NCI-H1436 (cell line): ENCODE results near the gene NPIPA8.
"Not testable (repeated sequence)": the region's sequence is repeated elsewhere in the genome, so short reads cannot be mapped to it uniquely, and the experiment has no call there.

Experiments
- DNase-seq: peaks from one replicate; lab custom pipeline; 2025; lab: John Stamatoyannopoulos, UW

Gene NPIPA8

DNA sequence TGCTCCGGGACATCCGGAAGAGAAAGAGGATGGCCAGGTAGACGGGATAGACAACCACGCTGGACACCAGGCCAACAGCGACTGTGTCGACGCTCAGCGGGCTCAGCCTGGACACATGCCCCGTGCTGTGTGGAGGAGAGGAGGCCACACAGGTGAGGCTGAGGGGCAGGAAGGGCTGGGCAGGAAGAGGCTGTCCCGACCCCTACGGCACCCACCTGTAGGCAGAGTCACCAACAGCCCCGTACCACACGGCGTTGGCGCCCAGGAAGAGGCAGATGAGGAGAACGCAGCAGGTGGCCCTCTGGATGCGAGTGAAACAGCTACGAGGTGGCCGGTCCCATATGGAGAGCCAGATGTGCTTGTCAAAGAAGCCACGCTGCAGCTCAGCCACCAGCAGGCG is at the start of gene NPIPA8:
Gene NPIPA8, minus strand, starts transcription at position 101 of the 400 bp plus-strand sequence. CDS start 4,074 bp downstream, outside the sequence.
- not testable (repeated sequence) for DNase-seq

DNA sequence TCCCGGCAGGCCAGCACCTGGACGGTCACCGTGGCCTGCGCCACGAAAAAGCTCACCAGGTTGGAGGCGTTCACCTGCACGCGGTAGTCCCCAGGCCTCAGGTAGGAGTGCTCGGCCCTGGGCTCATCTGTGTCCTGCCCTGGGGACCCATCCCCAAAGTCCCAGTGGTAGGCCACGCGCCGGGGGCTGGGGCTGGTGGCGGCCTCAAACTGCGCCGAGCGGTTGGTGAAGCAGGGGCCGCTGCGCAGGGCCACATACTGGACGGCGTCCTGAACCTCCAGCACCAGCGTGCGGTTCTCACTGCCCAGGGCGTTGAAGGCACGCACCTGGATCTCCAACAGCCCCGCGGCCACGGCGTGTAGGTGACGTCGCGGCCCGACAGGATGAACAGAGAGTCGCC is 48.7 kb upstream of the NPIPA8 start:
- not testable (repeated sequence) for DNase-seq

DNA sequence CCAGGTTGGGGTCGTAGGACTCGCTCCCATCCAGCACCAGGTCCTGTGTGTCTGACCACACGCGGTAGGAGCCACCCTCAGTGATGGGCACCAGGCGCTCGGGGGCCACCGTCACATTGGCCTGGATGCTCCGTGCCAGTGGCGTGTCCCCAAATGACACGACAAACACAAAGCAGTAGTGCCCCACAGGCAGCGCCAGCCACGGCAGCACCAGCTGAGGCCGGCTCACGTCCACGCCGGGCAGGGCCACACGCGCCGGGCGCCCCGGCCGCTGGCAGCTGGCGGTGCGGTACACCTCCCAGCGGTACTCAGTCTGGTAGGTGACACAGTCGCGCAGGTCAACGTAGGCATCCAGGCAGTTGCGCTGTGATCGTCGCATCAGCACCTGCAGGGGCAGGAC is 48.3 kb upstream of the NPIPA8 start:
- not testable (repeated sequence) for DNase-seq

DNA sequence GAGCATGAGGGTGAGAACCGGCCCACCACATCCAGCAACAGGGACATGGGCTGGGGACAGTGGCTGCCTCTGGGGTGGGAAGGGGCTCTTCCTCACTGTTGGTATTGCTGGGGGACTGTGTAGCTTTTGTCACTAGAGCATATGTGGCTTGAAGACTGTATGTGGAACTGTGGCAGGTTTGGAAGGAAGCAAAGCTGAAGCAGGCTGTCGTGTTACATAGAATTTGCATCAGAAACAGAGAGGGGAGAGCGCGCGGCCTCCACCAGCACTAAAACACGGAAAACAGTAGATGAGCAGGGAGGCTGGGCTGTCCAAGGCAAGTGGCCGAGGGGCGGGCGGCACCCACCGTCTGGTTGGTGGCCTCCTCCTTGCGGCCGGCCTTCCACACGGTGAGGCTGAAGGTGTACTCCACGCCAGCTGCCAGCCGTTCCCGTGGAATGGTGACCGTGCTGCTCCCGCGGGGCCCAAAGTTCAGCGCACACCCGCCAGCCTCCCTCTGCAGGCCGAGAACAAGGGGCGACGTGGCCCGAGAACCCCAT is 47.6 kb upstream of the NPIPA8 start:
- DNase-seq, result not testable (repeated sequence)

DNA sequence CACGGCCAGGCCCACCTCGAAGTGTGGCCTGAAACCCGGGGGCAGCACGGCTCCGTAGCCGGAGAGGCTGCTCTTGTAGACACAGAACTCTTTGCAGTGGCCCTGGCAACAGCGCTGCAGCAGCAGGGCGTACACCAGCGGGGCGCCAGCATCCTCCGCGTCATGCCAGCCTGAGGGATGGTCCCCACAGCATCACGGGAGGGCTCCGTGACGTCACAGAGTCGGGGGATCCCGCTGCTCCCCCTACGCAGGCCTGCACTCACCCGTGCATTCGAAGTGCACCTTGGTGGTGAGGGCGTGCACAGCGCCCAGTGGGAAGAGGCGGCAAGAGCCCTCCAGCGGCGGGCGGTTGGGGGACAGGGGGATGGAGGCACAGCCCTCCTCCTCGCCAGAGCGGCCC is 46.2 kb upstream of the NPIPA8 start:
- DNase-seq, result not testable (repeated sequence)

DNA sequence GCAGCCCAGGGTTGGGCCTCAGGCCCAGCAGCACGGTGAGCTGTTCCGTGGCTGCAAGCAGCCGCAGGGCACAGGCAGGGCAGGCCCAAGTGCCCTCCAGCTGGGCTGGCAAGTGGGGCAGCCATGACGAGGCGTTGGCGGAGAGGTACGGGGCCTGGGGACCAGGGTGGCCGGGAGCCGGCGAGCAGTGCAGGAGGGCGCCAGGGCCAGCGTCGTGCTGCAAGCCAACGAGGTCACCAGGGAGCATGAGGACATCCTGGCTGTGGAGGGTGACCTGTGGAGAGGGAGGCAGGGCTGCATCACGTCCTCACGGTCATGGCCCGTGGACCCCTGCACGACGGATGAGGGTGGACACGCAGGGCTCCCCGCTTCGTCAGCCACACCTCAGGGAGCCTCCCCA is 11.2 kb upstream of the NPIPA8 start:
- not testable (repeated sequence) for DNase-seq

DNA sequence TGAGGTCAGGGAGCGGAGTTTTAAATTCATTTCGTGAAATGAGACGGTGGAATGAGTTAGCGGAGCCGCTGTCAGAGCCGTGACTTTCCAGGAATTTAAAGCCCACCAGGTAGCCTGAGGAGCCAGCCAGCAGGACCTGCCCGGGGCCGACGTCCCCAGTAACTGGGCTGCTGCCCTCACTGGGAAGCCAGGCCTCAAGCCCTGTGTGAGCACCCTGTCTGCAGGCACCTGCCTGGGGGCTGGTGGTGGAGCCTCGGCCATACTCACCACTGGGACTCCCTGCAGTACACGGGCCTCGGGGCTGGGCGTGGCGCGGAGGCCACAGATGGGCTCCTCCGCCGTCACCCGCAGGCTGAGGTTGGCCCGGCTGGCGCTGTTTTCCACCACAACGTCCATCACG is 10.5 kb upstream of the NPIPA8 start:
- not testable (repeated sequence) for DNase-seq

DNA sequence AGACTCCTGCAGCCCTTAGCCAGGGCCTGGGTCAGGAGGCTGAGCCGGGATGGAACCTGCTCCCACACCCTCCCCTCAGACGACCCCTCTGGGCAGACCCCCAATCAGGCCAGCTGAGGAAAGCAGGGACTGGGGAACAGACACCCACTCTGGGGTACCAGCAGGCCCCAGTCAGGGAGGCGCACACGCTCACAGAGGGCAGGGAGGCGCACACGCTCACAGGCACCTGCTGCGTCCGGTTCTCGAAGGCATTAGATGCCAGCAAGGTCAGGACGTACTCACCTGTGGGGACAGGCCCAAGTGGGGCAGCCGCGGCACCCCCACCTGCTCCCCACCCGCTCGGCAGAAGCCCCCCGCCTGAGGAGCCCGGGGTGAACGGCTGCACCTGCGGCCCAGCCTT is 8.1 kb upstream of the NPIPA8 start:
- DNase-seq, result not testable (repeated sequence)

DNA sequence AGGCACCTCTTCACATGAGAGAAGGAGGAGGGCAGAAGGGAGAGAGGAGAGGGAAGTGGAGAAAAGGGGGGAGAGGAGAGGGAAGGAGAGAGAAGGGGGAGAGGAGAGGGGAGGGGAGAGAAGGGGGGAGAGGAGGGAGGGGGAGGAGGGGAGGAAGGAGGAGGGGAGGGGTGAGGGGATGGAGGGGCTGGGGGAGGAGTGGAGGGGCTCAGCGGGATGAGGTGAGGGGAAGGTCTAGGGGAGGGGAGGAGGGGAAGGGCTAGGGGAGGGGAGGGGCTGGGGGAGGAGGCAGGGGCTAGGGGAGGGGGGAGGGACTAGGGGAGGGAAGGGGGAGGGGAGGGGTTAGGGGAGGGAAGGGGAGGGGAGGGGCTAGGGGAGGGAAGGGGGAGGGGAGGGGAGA is 5.5 kb upstream of the NPIPA8 start:
- DNase-seq, result not testable (repeated sequence)

DNA sequence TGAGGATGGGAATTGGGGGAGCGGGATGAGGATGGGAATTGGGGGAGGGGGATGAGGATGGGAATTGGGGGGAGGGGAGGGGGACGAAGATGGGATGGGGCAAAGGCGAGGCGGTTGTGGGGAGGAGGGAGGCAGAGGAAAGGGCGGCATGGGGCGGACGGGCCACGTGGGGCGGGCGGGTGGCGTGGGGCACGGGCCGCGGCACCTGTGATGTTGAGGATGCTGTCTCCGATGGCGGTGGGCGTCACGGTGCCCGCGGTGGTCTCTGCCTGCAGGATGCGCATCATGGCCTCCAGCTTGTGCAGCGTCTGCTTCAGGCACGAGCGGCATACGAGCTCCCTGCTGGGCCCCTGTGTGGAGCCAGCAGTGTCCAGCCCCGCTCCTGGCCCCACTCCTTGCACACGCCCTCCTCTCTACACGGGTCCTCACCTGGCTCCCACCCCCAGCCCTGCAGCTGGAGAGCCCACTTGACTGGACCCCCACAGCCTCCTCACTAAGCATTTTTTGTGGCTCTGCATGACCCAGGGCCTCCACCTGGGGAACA is 5.0 kb upstream of the NPIPA8 start:
- DNase-seq, result not testable (repeated sequence)

DNA sequence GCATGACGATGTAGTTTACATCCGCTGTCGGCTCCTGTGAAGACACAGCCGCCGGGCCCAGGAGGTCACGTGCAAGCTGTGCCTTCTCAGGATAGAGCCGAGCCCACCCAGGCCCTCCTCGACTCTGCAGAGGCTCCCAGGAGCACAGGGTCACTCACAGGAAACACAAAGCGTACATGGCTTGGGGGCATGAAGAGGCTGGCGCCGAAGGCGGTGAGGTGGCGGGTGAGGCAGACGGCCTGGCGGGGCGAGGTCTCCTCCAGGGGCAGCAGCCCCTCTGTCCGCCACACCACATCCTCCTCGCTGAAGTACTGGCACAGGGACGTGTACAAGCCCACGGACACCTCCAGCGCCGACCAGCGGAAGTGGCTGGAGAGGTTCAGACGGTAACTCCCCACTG is 2.7 kb upstream of the NPIPA8 start:
- DNase-seq, result not testable (repeated sequence)

DNA sequence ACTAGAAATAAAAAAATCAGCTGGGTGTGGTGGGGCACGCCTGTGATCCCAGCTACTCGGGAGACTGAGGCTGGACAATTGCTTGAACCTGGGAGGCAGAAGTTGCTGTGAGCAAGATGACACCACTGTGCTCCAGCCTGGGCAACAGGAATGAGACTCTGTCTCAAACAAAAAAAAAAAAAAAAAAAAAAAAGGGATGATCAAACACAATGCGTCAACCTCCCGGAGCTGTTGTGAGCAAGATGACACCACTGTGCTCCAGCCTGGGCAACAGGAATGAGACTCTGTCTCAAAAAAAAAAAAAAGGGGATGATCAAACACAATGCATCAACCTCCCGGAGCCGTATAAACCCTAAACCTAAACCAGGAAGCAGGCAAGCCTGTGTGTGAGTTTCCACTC is 24.7 kb downstream of the NPIPA8 start:
- not testable (repeated sequence) for DNase-seq

DNA sequence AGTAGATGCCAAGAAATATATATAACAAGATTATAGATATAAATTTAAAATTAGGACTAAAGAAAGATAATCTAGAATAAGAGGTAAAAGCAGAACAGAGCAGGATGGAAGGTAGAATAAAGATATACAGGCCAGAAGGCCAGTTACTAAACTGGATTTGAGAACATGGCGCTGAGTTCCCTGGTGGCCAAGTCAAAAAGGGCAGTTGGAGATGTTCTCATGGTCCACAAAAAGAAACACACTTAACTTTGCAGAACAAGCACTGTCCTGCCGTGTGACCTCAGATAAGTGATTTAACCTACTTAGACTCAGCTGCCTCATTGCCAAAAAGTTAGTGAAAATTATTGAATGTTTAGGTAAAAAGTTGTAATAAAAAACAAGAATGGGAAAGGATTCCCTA is 27.4 kb downstream of the NPIPA8 start:
- not testable (repeated sequence) for DNase-seq

DNA sequence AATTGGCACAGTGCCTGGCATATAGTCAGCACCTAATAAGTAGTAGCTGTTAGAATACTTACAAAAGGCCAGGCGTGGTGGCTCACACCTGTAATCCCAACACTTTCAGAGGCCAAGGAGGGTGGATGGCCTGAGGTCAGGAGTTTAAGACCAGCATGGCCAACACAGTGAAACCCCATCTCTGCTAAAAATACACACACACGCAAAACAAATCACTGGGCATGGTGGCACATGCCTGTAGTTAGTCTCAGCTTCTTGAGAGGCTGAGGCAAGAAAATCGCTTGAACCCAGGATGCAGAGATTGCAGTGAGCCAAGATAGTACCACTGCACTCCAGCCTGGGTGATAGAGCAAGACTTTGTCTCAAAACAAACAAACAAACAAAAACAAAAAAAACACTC is 29.3 kb downstream of the NPIPA8 start:
- not testable (repeated sequence) for DNase-seq

DNA sequence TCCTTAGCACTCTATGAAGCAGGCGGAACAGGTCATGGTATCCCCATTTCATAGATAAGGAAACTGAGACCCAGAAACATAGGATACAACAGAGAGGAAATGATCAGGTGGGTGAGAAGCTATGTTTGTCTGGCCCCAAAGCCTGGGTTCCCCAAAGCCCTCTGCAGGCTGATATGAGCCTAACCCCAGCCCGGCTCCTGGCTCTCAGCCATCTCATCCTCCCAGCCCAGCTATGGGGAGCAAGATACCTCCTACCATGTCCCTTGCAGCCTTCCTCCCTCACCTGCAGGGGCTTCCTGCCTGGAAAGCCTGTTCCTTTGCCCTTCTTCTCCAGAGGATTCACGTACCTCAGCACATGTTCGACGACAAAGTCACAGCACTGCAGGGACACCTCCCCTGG is 30.5 kb downstream of the NPIPA8 start:
- DNase-seq, result not testable (repeated sequence)

DNA sequence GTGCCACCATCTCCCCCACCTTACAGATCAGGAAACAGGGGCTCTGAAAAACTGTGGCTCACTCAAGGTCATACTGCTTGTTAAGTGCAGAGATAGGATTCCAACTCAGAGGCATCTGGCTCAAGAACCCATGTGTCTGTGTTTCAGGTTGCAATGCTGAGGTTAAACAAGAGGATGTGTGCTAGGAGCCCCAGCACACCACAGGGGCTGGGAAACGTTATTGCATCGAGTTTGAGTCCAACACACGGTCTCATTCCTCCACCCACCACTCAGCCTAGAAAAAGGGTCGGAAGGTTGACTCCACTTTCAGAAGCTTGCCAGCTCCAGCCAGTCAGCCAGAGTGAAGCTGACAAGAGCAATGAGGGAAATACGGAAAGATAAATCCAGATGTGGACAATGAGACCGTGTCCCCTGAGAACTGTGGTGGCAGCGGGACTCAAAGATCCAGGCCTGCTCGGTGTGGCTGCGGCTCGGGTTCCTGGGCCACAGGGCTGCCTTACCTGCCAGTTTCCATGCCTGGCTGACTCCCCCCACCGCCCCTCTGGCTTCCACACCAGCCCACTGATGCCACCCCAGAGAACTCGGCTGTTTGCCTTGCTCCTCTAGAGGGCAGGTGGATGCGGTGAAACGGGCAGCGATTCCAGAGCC is 33.4 kb downstream of the NPIPA8 start:
- not testable (repeated sequence) for DNase-seq

DNA sequence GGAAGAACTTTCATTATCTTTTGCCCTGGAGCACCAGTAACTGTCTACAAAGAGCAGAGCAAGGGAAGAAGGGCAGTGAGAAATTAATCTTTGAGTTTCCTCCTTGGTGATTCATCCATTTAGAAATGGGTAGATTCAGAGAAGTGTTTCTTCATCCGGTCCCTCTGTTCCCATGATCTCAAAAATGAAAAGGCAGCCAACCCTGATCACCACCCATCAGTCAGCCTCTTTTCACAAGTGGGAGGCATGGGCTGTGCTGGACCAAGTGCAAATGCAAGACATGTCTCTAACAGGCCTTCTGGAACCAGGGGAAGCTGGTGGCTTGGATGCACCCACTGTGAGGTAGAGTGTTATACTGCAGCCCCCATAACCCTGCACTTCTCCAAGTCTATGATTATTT is 38.8 kb downstream of the NPIPA8 start:
- DNase-seq, result not testable (repeated sequence)

DNA sequence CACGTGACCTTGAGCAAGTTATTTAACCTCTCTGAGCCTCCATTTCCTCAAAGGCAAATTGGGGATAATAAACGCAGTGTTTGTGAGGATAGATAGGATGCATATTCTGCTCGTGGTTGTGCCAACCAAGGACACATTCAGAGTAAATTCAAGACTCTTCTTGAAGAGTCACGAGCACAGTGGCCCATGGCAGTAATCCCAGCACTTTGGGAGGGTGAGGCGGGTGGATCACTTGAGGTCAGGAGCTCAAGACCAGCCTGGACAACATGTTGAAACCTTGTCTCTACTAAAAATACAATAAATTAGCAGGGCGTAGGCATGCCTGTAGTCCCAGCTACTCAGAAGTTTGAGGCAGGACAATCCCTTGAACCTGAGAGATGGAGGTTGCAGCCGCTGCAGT is 39.6 kb downstream of the NPIPA8 start:
- not testable (repeated sequence) for DNase-seq

DNA sequence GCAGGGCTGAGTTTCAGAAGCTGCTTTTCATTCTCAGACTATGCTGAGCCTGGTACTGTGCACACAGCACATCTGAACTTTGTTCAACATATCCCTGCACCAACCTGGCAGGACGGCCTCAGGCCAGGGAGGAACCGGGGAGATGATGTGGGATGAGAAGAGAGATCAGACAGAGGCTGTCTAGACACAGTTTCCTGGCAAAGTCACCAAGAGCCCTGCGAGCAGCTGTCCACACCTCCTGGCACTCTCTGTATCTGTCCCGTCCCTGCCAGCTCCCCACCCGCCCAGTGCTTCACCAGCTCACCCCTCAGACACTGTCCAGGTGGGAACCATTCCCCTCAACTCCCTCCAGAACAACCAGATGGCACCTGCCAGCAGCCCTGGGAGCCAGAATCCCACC is 42.2 kb downstream of the NPIPA8 start:
- not testable (repeated sequence) for DNase-seq

DNA sequence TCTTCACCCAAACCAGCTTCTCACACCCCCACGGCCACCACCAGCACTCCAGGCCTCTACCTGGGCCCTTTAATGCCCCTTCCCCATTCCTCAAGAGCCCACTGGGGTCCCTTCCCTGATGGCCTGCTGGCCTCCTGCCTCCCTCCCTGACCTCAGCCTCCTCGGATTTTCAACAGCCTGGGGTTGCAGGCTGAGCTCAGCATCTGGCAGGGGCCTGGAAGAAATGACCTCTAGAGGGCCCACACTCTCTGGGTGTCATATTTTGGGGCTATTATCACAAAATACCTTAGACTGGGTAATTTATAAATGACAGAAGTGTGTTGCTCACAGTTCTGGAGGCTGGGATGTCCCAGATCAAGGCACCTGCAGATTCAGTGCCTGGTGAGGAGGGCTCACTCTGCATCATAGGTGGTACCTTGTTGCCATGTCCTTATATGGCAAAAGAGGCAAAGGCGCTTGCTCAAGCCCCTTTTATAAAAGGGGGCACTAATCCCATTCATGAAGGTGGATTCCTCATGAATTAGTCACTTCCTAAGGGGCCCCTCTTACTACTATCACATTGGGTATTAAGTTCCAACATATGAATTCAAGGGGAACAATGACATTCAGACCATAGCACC is 43.1 kb downstream of the NPIPA8 start:
- DNase-seq, result not testable (repeated sequence)

DNA sequence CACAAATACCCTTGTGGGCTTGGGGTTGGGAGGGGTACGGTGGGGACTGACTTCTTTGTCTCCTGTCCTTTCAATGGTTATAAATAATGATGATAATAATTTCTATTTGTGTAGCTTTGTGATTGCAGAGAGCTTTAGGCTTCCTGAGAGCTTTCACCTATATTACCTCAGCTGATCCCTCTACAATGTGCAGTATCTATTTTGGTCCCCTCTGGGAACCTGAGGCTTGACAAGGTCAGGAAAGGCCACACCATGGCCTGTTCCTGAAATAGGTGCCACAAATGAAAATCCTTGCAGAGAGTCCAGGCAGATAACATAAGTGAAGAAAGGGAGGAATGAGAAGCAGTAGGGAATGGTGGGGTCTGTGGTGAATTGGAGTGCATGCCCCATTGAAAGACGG is 45.6 kb downstream of the NPIPA8 start:
- DNase-seq, result not testable (repeated sequence)

DNA sequence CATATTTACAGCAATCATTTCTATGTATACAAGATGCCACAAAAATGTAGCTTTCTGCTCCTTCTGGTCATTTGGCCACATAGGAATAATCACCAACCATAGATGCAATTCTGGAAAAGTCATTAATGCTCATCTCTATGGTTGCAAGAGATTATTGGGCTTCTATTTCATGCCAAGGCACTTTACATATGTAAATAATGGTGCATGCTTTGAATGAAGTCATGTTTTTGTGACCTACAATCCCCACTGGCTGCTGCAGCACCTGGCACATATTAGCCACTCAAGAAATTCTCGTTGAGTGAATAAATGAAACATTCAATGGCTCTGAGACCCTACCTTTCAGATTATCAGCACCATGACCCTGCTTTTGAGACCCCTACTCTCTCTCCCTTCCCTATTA is 50.2 kb downstream of the NPIPA8 start:
- not testable (repeated sequence) for DNase-seq

DNA sequence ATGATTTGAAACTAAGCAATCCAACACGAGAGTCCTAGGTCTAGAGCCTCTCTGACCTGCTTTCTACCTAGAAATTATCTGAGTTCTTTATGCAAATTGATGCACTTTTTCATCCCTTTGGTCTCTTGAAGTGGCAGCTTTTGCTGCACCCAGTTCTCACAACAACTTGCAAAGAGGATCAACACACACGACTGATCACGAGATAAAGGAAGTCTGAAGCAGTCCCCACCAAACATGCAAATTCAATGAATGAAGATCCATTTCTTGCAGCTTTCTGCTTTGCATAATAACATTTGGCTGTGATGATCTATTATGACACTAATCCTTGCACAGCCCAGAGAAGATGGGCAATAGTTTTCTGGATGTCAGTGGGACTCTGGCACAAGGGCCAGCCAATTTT is 56.2 kb downstream of the NPIPA8 start:
- not testable (repeated sequence) for DNase-seq
